Measurements from ENCODE around the gene YY1. TPM values are rescaled to one million over a fixed set of nuclear protein-coding genes. Genes with fewer than 3 reads are reported as not detected.
"Not testable (repeated sequence)": the region's sequence is repeated elsewhere in the genome, so short reads cannot be mapped to it uniquely, and the experiment has no call there.

The YY1 gene
- polyA plus RNA-seq, 3 donors: 13.3 to 35.2 (median 15.7) TPM

DNA sequence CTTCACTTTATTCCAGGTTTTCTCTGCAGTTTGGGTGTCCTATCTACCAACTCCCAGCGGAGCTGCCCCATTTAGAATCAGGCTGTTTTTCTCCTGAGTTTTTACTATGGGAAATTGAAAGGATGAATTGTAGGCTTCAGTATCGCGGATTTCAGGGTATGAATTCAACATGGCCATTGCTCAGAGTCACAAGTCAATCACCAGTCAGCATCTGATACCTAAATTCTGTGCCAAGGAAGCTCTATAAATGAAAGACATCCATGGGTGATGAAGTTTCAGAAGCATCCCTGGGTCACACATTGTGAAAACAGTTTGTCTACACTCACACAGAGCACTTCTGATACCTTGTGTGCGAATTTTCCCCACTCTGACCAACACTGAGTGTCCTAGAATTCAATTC is 35.8 kb upstream of the YY1 start:
- Mint-ChIP-seq H3K4me3 (no peak overlapping the region), H3K4me1 (no peaks in the 10 kb centered on the region), H3K27me3 (ENCODE audit: low read depth in 3 of 3) (peaks cover 1 to 8% (median 4%) of the 10 kb centered on the region in 3 donors), H3K36me3 (no peaks in the 10 kb centered on the region), H3K9me3 (peaks cover 0 to 8% (median 6%) of the 10 kb centered on the region in 7 donors), H3K27ac (no peak overlapping the region)
- Histone ChIP-seq H3K9me3 (replicated peaks in 1 of 2; ENCODE audit: control insufficient read depth in 1 of 2, insufficient read depth in 1 of 2, low read length in 2 of 2) (peaks cover 0 to 5% of the 10 kb centered on the region in 2 donors), H2AFZ (ENCODE audit: insufficient read depth, low read depth, low read length, poor library complexity, severe bottlenecking) (no peak overlapping the region), H3K79me2 (ENCODE audit: insufficient read depth, low read length) (no peaks in the 10 kb centered on the region), H3K4me2 (replicated peaks; ENCODE audit: extremely low read depth, low read length, poor library complexity, severe bottlenecking) (no peak overlapping the region), H3K27me3 (ENCODE audit: control insufficient read depth in 2 of 2, insufficient read depth in 2 of 2, low read length in 2 of 2) (no peaks in the 10 kb centered on the region), H3K9ac (ENCODE audit: insufficient read depth, low read length, poor library complexity, severe bottlenecking) (no peak overlapping the region), H3K27ac (ENCODE audit: low read depth in 1 of 2, low read length in 2 of 2) (no peak overlapping the region), H3K4me1 (ENCODE audit: control insufficient read depth in 1 of 2, insufficient read depth in 2 of 2, low read length in 2 of 2) (no peaks in the 10 kb centered on the region), H3K36me3 (replicated peaks in 1 of 2; ENCODE audit: control insufficient read depth in 1 of 2, insufficient read depth in 2 of 2, low read length in 2 of 2) (no peaks in the 10 kb centered on the region), H4K20me1 (ENCODE audit: insufficient read depth, low read length) (no peaks in the 10 kb centered on the region), H3K4me3 (replicated peaks in 1 of 3; ENCODE audit: low read depth in 2 of 3, low read length in 3 of 3) (no peak overlapping the region)
- 88% methylated on average over 3 of the region's 4 CpGs for WGBS (ENCODE audit: insufficient coverage)
- TF ChIP-seq, protein P1, sequence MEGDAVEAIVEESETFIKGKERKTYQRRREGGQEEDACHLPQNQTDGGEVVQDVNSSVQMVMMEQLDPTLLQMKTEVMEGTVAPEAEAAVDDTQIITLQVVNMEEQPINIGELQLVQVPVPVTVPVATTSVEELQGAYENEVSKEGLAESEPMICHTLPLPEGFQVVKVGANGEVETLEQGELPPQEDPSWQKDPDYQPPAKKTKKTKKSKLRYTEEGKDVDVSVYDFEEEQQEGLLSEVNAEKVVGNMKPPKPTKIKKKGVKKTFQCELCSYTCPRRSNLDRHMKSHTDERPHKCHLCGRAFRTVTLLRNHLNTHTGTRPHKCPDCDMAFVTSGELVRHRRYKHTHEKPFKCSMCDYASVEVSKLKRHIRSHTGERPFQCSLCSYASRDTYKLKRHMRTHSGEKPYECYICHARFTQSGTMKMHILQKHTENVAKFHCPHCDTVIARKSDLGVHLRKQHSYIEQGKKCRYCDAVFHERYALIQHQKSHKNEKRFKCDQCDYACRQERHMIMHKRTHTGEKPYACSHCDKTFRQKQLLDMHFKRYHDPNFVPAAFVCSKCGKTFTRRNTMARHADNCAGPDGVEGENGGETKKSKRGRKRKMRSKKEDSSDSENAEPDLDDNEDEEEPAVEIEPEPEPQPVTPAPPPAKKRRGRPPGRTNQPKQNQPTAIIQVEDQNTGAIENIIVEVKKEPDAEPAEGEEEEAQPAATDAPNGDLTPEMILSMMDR (IDR thresholded peaks at IDR 0.05): no peak
- intact Hi-C loops (cut with micrococcal nuclease): no loop called here
- no peak for DNase-seq

DNA sequence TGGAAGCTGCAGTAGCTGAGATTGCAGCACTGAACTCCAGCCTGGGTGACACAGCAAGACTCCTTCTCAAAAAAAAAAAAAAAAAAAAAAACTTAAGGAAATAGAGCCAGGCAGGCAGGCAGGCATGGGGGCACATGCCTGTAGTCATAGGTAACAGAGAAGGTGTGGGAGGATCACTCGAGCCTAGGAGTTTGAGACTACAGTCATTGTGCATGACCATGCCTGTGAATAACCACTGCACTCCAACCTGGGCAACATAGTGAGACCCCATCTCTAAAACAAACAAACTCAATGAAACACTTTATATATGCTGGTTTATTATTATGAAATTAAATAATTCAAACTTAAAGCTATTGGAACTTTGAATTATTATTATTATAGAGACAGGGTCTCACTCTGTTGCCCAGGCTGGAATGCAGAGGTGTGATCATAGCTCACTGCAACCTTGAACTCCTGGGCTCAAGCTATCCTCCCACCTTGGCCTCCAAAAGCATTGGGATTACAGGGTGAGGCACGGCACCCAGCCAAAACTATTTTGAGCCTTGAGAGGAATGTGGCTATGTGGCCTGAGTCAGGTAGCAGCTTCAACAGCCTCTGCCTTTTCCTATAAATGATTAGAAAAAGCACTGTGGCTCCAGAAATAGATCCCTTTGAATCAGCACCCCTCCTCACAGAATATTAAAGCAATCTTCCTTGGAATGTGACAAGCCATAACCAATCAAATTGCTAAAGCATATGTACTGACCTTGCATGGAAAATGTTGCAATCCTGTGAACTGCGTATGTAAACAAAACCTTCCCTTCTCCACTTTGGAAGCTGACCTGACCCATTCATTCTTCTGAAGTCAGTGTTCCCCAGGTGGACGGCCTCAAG is 34.7 kb upstream of the YY1 start:
- H3K4me3 Mint-ChIP-seq: no peak overlapping the region
- Histone ChIP-seq H2AFZ (ENCODE audit: insufficient read depth, low read depth, low read length, poor library complexity, severe bottlenecking) (no peak overlapping the region), H3K4me2 (replicated peaks; ENCODE audit: extremely low read depth, low read length, poor library complexity, severe bottlenecking) (no peak overlapping the region)

DNA sequence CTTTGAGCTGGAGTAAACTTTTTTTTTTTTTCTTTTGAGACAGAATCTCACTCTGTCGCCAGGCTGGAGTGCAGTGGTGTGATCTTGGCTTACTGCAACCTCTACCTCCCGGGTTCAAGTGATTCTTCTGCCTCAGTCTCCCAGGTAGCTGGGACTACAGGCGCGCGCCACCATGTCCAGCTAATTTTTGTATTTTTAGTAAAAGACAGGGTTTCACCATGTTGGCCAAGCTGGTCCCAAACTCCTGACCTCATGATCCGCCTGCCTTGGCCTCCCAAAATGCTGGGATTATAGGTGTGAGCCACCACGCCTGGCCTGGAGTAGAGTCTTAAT is 34.1 kb upstream of the YY1 start:
- 90% methylated on average over 4 of the region's 7 CpGs for WGBS (ENCODE audit: insufficient coverage)
- H3K36me3 ChIP-seq (replicated peaks in 1 of 2; ENCODE audit: control insufficient read depth in 1 of 2, insufficient read depth in 2 of 2, low read length in 2 of 2); H3K4me1 Mint-ChIP-seq; H3K9me3 ChIP-seq (replicated peaks in 1 of 2; ENCODE audit: control insufficient read depth in 1 of 2, insufficient read depth in 1 of 2, low read length in 2 of 2); H3K27ac Mint-ChIP-seq; H3K4me1 ChIP-seq (ENCODE audit: control insufficient read depth in 1 of 2, insufficient read depth in 2 of 2, low read length in 2 of 2); intact Hi-C loops (cut with micrococcal nuclease); H3K4me3 Mint-ChIP-seq; H3K79me2 ChIP-seq (ENCODE audit: insufficient read depth, low read length); H3K4me2 ChIP-seq (replicated peaks; ENCODE audit: extremely low read depth, low read length, poor library complexity, severe bottlenecking); H3K9ac ChIP-seq (ENCODE audit: insufficient read depth, low read length, poor library complexity, severe bottlenecking); H3K27me3 ChIP-seq (ENCODE audit: control insufficient read depth in 2 of 2, insufficient read depth in 2 of 2, low read length in 2 of 2); H3K36me3 Mint-ChIP-seq; H3K4me3 ChIP-seq (replicated peaks in 1 of 3; ENCODE audit: low read depth in 2 of 3, low read length in 3 of 3); H4K20me1 ChIP-seq (ENCODE audit: insufficient read depth, low read length); H3K9me3 Mint-ChIP-seq; DNase-seq; H3K27ac ChIP-seq (ENCODE audit: low read depth in 1 of 2, low read length in 2 of 2); H2AFZ ChIP-seq (ENCODE audit: insufficient read depth, low read depth, low read length, poor library complexity, severe bottlenecking): not testable (repeated sequence)
- peaks cover 1 to 10% (median 2%) of the 10 kb centered on the region in 3 donors for H3K27me3 Mint-ChIP-seq (ENCODE audit: low read depth in 3 of 3)

More for the DNA sequence above, 34.7 kb upstream of the YY1 start:
- Mint-ChIP-seq H3K27me3 (ENCODE audit: low read depth in 3 of 3) (peaks cover 1 to 10% (median 2%) of the 10 kb centered on the region in 3 donors), H3K36me3 (no peaks in the 10 kb centered on the region), H3K27ac (no peak overlapping the region), H3K4me1 (no peaks in the 10 kb centered on the region), H3K9me3 (peaks cover 0 to 8% (median 6%) of the 10 kb centered on the region in 7 donors)
- peaks cover 0 to 5% of the 10 kb centered on the region in 2 donors for H3K9me3 ChIP-seq (replicated peaks in 1 of 2; ENCODE audit: control insufficient read depth in 1 of 2, insufficient read depth in 1 of 2, low read length in 2 of 2)
- no peaks in the 10 kb centered on the region for H3K27me3 ChIP-seq (ENCODE audit: control insufficient read depth in 2 of 2, insufficient read depth in 2 of 2, low read length in 2 of 2)
- no peak overlapping the region for H3K27ac ChIP-seq (ENCODE audit: low read depth in 1 of 2, low read length in 2 of 2)
- no peak overlapping the region for H3K4me3 ChIP-seq (replicated peaks in 1 of 3; ENCODE audit: low read depth in 2 of 3, low read length in 3 of 3)
- TF ChIP-seq, protein P1 (IDR thresholded peaks at IDR 0.05): no peak
- no peaks in the 10 kb centered on the region for H3K79me2 ChIP-seq (ENCODE audit: insufficient read depth, low read length)
- H3K9ac ChIP-seq (ENCODE audit: insufficient read depth, low read length, poor library complexity, severe bottlenecking): no peak overlapping the region
- no peaks in the 10 kb centered on the region for H3K36me3 ChIP-seq (replicated peaks in 1 of 2; ENCODE audit: control insufficient read depth in 1 of 2, insufficient read depth in 2 of 2, low read length in 2 of 2)
- intact Hi-C loops (cut with micrococcal nuclease): no loop called here
- DNase-seq: no peak
- 50% methylated on average over 1 of the region's 4 CpGs for WGBS (ENCODE audit: insufficient coverage)
- no peaks in the 10 kb centered on the region for H4K20me1 ChIP-seq (ENCODE audit: insufficient read depth, low read length)
- H3K4me1 ChIP-seq (ENCODE audit: control insufficient read depth in 1 of 2, insufficient read depth in 2 of 2, low read length in 2 of 2): no peaks in the 10 kb centered on the region

Data from CD14-positive monocyte (primary cell).